Measurements from ENCODE around the gene NAT10. TPM values are rescaled to one million over a fixed set of nuclear protein-coding genes. Genes with fewer than 3 reads are reported as not detected.

The NAT10 gene
- total RNA-seq, 1 donor, result 20.6 TPM

- Histone ChIP-seq H3K79me2 (ENCODE audit: insufficient read depth, low read length) (peaks cover 11% of the 10 kb centered on the region), H3K36me3 (ENCODE audit: insufficient read depth, low read length) (peaks cover 76% of the 10 kb centered on the region), H4K20me1 (ENCODE audit: insufficient read depth, low read length) (no peaks in the 10 kb centered on the region), H3K4me3 (ENCODE audit: insufficient read depth, low read length) (no peak overlapping the region), H3K4me1 (ENCODE audit: insufficient read depth, low read length) (no peaks in the 10 kb centered on the region), H2AFZ (ENCODE audit: low read length) (no peak overlapping the region), H3K27me3 (ENCODE audit: insufficient read depth, low read length) (no peaks in the 10 kb centered on the region), H3K27ac (ENCODE audit: low read depth, low read length) (no peak overlapping the region), H3K9me3 (ENCODE audit: low read depth, low read length) (no peaks in the 10 kb centered on the region), H3K4me2 (ENCODE audit: insufficient read depth, low read length) (no peak overlapping the region)
- TF ChIP-seq CTCF (IDR thresholded peaks at IDR 0.05; ENCODE audit: extremely low read depth, low read depth, low read length), result no peak
- no peak for DNase-seq (ENCODE audit: insufficient read length, low spot score, missing footprints)
Observed at GRCh38 chr11:34098813-34099212, 6.6 kb upstream of the NAT10 start.

- no peaks in the 10 kb centered on the region for H4K20me1 ChIP-seq (ENCODE audit: insufficient read depth, low read length)
- DNase-seq (ENCODE audit: insufficient read length, low spot score, missing footprints), result no peak
- peak overlapping the region; percentile 98 for H3K4me2 ChIP-seq (ENCODE audit: insufficient read depth, low read length)
- no peak for TF ChIP-seq CTCF (IDR thresholded peaks at IDR 0.05; ENCODE audit: extremely low read depth, low read depth, low read length)
- H2AFZ ChIP-seq (ENCODE audit: low read length), result peak overlapping the region; percentile 86
- H3K27me3 ChIP-seq (ENCODE audit: insufficient read depth, low read length), result no peaks in the 10 kb centered on the region
- H3K36me3 ChIP-seq (ENCODE audit: insufficient read depth, low read length), result peaks cover 39% of the 10 kb centered on the region
- H3K9me3 ChIP-seq (ENCODE audit: low read depth, low read length), result no peaks in the 10 kb centered on the region
- H3K79me2 ChIP-seq (ENCODE audit: insufficient read depth, low read length), result peaks cover 42% of the 10 kb centered on the region
- H3K27ac ChIP-seq (ENCODE audit: low read depth, low read length), result peak overlapping the region; percentile 95
- H3K4me1 ChIP-seq (ENCODE audit: insufficient read depth, low read length), result peaks cover 20% of the 10 kb centered on the region
- H3K4me3 ChIP-seq (ENCODE audit: insufficient read depth, low read length), result peak overlapping the region; percentile 90
Observed at GRCh38 chr11:34104680-34105078, 750 bp upstream of the NAT10 start.

GRCh38 chr11:34105957-34106504, 602 bp downstream of the NAT10 start:
- no peaks in the 10 kb centered on the region for H3K27me3 ChIP-seq (ENCODE audit: insufficient read depth, low read length)
- H3K4me2 ChIP-seq (ENCODE audit: insufficient read depth, low read length), result peak overlapping the region; percentile 98
- H3K4me3 ChIP-seq (ENCODE audit: insufficient read depth, low read length), result peak overlapping the region; percentile 90
- H4K20me1 ChIP-seq (ENCODE audit: insufficient read depth, low read length), result no peaks in the 10 kb centered on the region
- peak overlapping the region; percentile 71 for H2AFZ ChIP-seq (ENCODE audit: low read length)
- peak overlapping the region; percentile 95 for H3K27ac ChIP-seq (ENCODE audit: low read depth, low read length)
- H3K4me1 ChIP-seq (ENCODE audit: insufficient read depth, low read length), result peaks cover 20% of the 10 kb centered on the region
- H3K36me3 ChIP-seq (ENCODE audit: insufficient read depth, low read length), result peaks cover 37% of the 10 kb centered on the region
- no peaks in the 10 kb centered on the region for H3K9me3 ChIP-seq (ENCODE audit: low read depth, low read length)
- H3K79me2 ChIP-seq (ENCODE audit: insufficient read depth, low read length), result peaks cover 45% of the 10 kb centered on the region
- no peak for TF ChIP-seq CTCF (IDR thresholded peaks at IDR 0.05; ENCODE audit: extremely low read depth, low read depth, low read length)
- no peak for DNase-seq (ENCODE audit: insufficient read length, low spot score, missing footprints)

GRCh38 chr11:34111722-34112270, 6.4 kb downstream of the NAT10 start:
- Histone ChIP-seq H3K9me3 (ENCODE audit: low read depth, low read length) (no peaks in the 10 kb centered on the region), H3K4me3 (ENCODE audit: insufficient read depth, low read length) (no peak overlapping the region), H3K27me3 (ENCODE audit: insufficient read depth, low read length) (no peaks in the 10 kb centered on the region), H3K36me3 (ENCODE audit: insufficient read depth, low read length) (peaks cover 79% of the 10 kb centered on the region), H3K27ac (ENCODE audit: low read depth, low read length) (no peak overlapping the region), H3K4me1 (ENCODE audit: insufficient read depth, low read length) (peaks cover 2% of the 10 kb centered on the region), H3K79me2 (ENCODE audit: insufficient read depth, low read length) (peaks cover 40% of the 10 kb centered on the region), H4K20me1 (ENCODE audit: insufficient read depth, low read length) (no peaks in the 10 kb centered on the region), H3K4me2 (ENCODE audit: insufficient read depth, low read length) (no peak overlapping the region), H2AFZ (ENCODE audit: low read length) (no peak overlapping the region)
- TF ChIP-seq CTCF (IDR thresholded peaks at IDR 0.05; ENCODE audit: extremely low read depth, low read depth, low read length), result no peak
- no peak for DNase-seq (ENCODE audit: insufficient read length, low spot score, missing footprints)

Measured in osteoblast (primary cell).